ENCODE data around the gene PIWIL1. TPM values are rescaled to one million over a fixed set of nuclear protein-coding genes. Genes with fewer than 3 reads are reported as not detected.

PIWIL1 gene
- total RNA-seq, 1 experiment from 2014 or later, result not detected

DNA sequence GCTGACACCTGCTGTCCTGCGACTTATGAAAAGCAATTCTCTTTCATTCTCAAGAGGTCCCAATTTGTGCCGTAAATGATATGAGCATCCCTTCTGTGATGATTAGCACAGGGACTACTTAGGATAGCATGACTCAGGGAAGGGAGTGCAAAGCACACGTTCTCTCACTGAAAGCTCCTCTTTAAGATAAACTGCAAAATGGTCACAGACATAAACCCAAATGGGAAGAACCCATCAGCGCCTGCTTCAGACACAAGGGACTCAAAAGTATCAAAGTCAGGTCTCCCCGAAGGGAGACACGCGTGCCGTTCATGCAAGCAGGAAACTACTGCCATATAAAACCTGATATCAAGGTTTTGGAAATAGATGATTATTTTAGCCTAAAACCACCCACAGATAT lies 33.9 kb upstream of the PIWIL1 start:
- Histone ChIP-seq H3K4me1 (ENCODE audit: insufficient read depth, low read length) (no peaks in the 10 kb centered on the region), H3K27me3 (ENCODE audit: low read length) (no peaks in the 10 kb centered on the region), H3K27ac (ENCODE audit: low read length) (no peak overlapping the region), H3K9ac (ENCODE audit: low read length) (no peak overlapping the region), H3K9me3 (ENCODE audit: low read length) (no peaks in the 10 kb centered on the region), H3K4me3 (ENCODE audit: low read length) (no peak overlapping the region), H2AFZ (ENCODE audit: low read length) (no peak overlapping the region), H3K4me2 (ENCODE audit: low read length) (no peak overlapping the region), H4K20me1 (ENCODE audit: low read length) (no peaks in the 10 kb centered on the region), H3K79me2 (ENCODE audit: low read length) (no peaks in the 10 kb centered on the region), H3F3A (ENCODE audit: low read length, unreplicated experiment) (no peaks in the 10 kb centered on the region), H3K36me3 (ENCODE audit: low read depth, low read length) (no peaks in the 10 kb centered on the region), H3K9me2 (replicated peaks; ENCODE audit: low read length) (no peaks in the 10 kb centered on the region)
- no peak for TF ChIP-seq EZH2 (IDR thresholded peaks at IDR 0.05; ENCODE audit: low read length, unreplicated experiment)
- no peak for TF ChIP-seq CTCF (conservative IDR thresholded peaks at IDR 0.05; ENCODE audit: low read depth, low read length)
- no peak for TF ChIP-seq EZH2phosphoT487 (IDR thresholded peaks at IDR 0.05; ENCODE audit: borderline replicate concordance, low read length)
- intact Hi-C loops (cut with micrococcal nuclease), result no loop called here
- POLR2A ChIA-PET (ENCODE audit: unreplicated experiment), result no interaction called here
- DNase-seq, result no peak
- no TSS peak for BruUV-seq (replicated peaks)
- no peak for ATAC-seq
- CTCF ChIA-PET, result no interaction called here

DNA sequence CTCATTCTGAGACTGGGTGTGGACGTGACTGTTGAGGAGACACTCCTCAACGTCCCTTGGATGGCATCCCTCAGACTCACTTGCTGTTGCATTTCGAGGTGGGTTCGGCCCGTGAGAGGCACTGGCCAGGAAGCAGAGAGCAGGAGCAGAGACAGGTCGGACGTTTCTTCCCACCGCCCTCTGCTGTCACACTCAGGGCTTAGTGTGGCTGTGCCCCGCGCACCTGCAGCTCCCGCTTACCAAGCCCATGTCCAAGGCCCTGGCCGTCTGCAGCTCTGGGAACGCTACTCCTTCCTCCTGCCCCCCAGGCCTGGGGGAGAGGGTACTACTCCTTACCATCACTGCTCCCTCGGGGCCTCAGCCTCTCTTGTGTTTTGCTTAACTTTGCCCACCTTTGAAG lies 29.8 kb upstream of the PIWIL1 start:
- DNase-seq (no peak), ATAC-seq (no peak)
- Histone ChIP-seq H3K9me2 (replicated peaks; ENCODE audit: low read length) (no peaks in the 10 kb centered on the region), H4K20me1 (ENCODE audit: low read length) (no peaks in the 10 kb centered on the region), H3F3A (ENCODE audit: low read length, unreplicated experiment) (no peaks in the 10 kb centered on the region), H3K36me3 (ENCODE audit: low read depth, low read length) (no peaks in the 10 kb centered on the region), H3K4me2 (ENCODE audit: low read length) (no peak overlapping the region), H3K9ac (ENCODE audit: low read length) (no peak overlapping the region), H2AFZ (ENCODE audit: low read length) (no peak overlapping the region), H3K79me2 (ENCODE audit: low read length) (no peaks in the 10 kb centered on the region), H3K4me3 (ENCODE audit: low read length) (no peak overlapping the region), H3K27ac (ENCODE audit: low read length) (no peak overlapping the region), H3K27me3 (ENCODE audit: low read length) (no peaks in the 10 kb centered on the region), H3K4me1 (ENCODE audit: insufficient read depth, low read length) (no peaks in the 10 kb centered on the region), H3K9me3 (ENCODE audit: low read length) (no peaks in the 10 kb centered on the region)
- no TSS peak for BruUV-seq (replicated peaks)
- TF ChIP-seq EZH2 (IDR thresholded peaks at IDR 0.05; ENCODE audit: low read length, unreplicated experiment) (no peak), EZH2phosphoT487 (IDR thresholded peaks at IDR 0.05; ENCODE audit: borderline replicate concordance, low read length) (no peak), CTCF (conservative IDR thresholded peaks at IDR 0.05; ENCODE audit: low read depth, low read length) (no peak)
- intact Hi-C loops (cut with micrococcal nuclease), result no loop called here
- CTCF ChIA-PET, result no interaction called here
- POLR2A ChIA-PET (ENCODE audit: unreplicated experiment), result no interaction called here

DNA sequence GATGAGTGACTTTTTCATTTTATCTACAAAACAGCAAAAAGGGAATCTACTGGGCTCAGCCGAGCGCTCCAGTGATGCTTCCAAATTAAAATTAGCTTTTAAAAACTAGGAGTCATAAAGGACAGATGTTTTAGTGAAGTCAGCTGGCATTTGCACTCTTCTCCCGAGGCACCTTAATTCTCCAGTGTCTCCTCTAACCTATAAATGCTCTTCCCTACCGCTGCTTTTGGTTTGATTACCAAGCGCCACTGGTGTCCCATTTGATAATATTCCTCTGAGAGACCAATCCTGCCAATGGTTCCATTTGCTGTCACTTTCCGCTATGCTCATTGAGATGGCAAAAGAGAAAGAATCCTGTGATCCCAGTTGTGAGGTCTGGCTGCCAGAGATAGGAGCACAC lies 29.3 kb upstream of the PIWIL1 start:
- Histone ChIP-seq H4K20me1 (ENCODE audit: low read length) (no peaks in the 10 kb centered on the region), H3K36me3 (ENCODE audit: low read depth, low read length) (no peaks in the 10 kb centered on the region), H3K9me3 (ENCODE audit: low read length) (no peaks in the 10 kb centered on the region), H3F3A (ENCODE audit: low read length, unreplicated experiment) (no peaks in the 10 kb centered on the region), H3K9me2 (replicated peaks; ENCODE audit: low read length) (no peaks in the 10 kb centered on the region), H3K27me3 (ENCODE audit: low read length) (no peaks in the 10 kb centered on the region), H3K9ac (ENCODE audit: low read length) (no peak overlapping the region), H3K4me3 (ENCODE audit: low read length) (no peak overlapping the region), H2AFZ (ENCODE audit: low read length) (no peak overlapping the region), H3K27ac (ENCODE audit: low read length) (no peak overlapping the region), H3K4me2 (ENCODE audit: low read length) (no peak overlapping the region), H3K4me1 (ENCODE audit: insufficient read depth, low read length) (no peaks in the 10 kb centered on the region), H3K79me2 (ENCODE audit: low read length) (no peaks in the 10 kb centered on the region)
- ChIA-PET POLR2A (ENCODE audit: unreplicated experiment) (no interaction called here), CTCF (no interaction called here)
- intact Hi-C loops (cut with micrococcal nuclease), result no loop called here
- ATAC-seq, result no peak
- TF ChIP-seq EZH2 (IDR thresholded peaks at IDR 0.05; ENCODE audit: low read length, unreplicated experiment), result no peak
- TF ChIP-seq EZH2phosphoT487 (IDR thresholded peaks at IDR 0.05; ENCODE audit: borderline replicate concordance, low read length), result no peak
- no peak for TF ChIP-seq CTCF (conservative IDR thresholded peaks at IDR 0.05; ENCODE audit: low read depth, low read length)
- no TSS peak for BruUV-seq (replicated peaks)
- DNase-seq, result no peak

Measured in PC-3 (cell line).